Measurements from ENCODE around the gene MON2.

Gene MON2

GRCh38 chr12:62466018-62466593, 520 bp upstream of the MON2 start:
- peak; percentile 41 for DNase-seq (ENCODE audit: low read depth)
- H3K4me3 ChIP-seq (ENCODE audit: low read depth, low read length): peak overlapping the region; percentile 86
- TF ChIP-seq CTCF (IDR thresholded peaks at IDR 0.05; ENCODE audit: control insufficient read depth, extremely low read depth, insufficient read depth): no peak

- peak overlapping the region; percentile 86 for H3K4me3 ChIP-seq (ENCODE audit: low read depth, low read length)
- no peak for TF ChIP-seq CTCF (IDR thresholded peaks at IDR 0.05; ENCODE audit: control insufficient read depth, extremely low read depth, insufficient read depth)
- no peak for DNase-seq (ENCODE audit: low read depth)
These were observed 1.8 kb downstream of the MON2 start for GRCh38 chr12:62468397-62468796.

- H3K4me3 ChIP-seq (ENCODE audit: low read depth, low read length): no peak overlapping the region
- TF ChIP-seq CTCF (IDR thresholded peaks at IDR 0.05; ENCODE audit: control insufficient read depth, extremely low read depth, insufficient read depth): no peak
- DNase-seq (ENCODE audit: low read depth): no peak
These were observed 2.3 kb downstream of the MON2 start for GRCh38 chr12:62468935-62469334.

GRCh38 chr12:62469704-62470103, 3.1 kb downstream of the MON2 start:
- TF ChIP-seq CTCF (IDR thresholded peaks at IDR 0.05; ENCODE audit: control insufficient read depth, extremely low read depth, insufficient read depth): no peak
- H3K4me3 ChIP-seq (ENCODE audit: low read depth, low read length): no peak overlapping the region
- no peak for DNase-seq (ENCODE audit: low read depth)

- no peak overlapping the region for H3K4me3 ChIP-seq (ENCODE audit: low read depth, low read length)
- no peak for DNase-seq (ENCODE audit: low read depth)
- TF ChIP-seq CTCF (IDR thresholded peaks at IDR 0.05; ENCODE audit: control insufficient read depth, extremely low read depth, insufficient read depth): no peak
These were observed 5.1 kb downstream of the MON2 start for GRCh38 chr12:62471734-62472133.

GRCh38 chr12:62472472-62472871, 5.8 kb downstream of the MON2 start:
- no peak for DNase-seq (ENCODE audit: low read depth)
- no peak for TF ChIP-seq CTCF (IDR thresholded peaks at IDR 0.05; ENCODE audit: control insufficient read depth, extremely low read depth, insufficient read depth)
- no peak overlapping the region for H3K4me3 ChIP-seq (ENCODE audit: low read depth, low read length)

GRCh38 chr12:62481843-62482540, 15.4 kb downstream of the MON2 start:
- TF ChIP-seq CTCF (IDR thresholded peaks at IDR 0.05; ENCODE audit: control insufficient read depth, extremely low read depth, insufficient read depth): no peak
- no peak overlapping the region for H3K4me3 ChIP-seq (ENCODE audit: low read depth, low read length)
- DNase-seq (ENCODE audit: low read depth): no peak
